Measurements from ENCODE around the gene FASN. TPM values are rescaled to one million over a fixed set of nuclear protein-coding genes. Genes with fewer than 3 reads are reported as not detected.
A peak's percentile ranks its signal among the peaks of the same experiment; 100 is the strongest.

The FASN gene
- total and polyA plus RNA-seq, 8 donors: 22.8 to 268 (median 81.6) TPM

- H3K36me3 ChIP-seq: peaks cover 0 to 6% (median 0%) of the 10 kb centered on the region in 4 donors
- H3K27me3 ChIP-seq: no peaks in the 10 kb centered on the region
- peaks cover 59 to 75% (median 67%) of the 10 kb centered on the region in 4 donors for H3K4me1 ChIP-seq
- 15 to 32% (median 21%) methylated on average over 18 to 24 of the region's 24 CpGs for WGBS, 5 donors
- DNase-seq: peak; percentile 83 to 87
- intact Hi-C loops (cut with DNase I; ENCODE audit: low total_unique reads): no loop called here
- H3K27ac ChIP-seq: peak overlapping the region; percentile 86 to 98 (median 91)
- peak overlapping the region; percentile 19 to 32 (median 22) for H3K4me3 ChIP-seq
- TF ChIP-seq EP300 (IDR thresholded peaks at IDR 0.05) (no peak), POLR2A (IDR thresholded peaks at IDR 0.05) (peak in 2 of 4 donors; percentile 22 to 35), CTCF (IDR thresholded peaks at IDR 0.05) (peak in 5 of 7 experiments; percentile 12 to 63 (median 49)), POLR2AphosphoS5 (IDR thresholded peaks at IDR 0.05) (peak in 2 of 3 donors; percentile 62 to 84)
- no peaks in the 10 kb centered on the region for H3K9me3 ChIP-seq
Observed at GRCh38 chr17:82105882-82106687, 8.0 kb upstream of the FASN start.

DNA sequence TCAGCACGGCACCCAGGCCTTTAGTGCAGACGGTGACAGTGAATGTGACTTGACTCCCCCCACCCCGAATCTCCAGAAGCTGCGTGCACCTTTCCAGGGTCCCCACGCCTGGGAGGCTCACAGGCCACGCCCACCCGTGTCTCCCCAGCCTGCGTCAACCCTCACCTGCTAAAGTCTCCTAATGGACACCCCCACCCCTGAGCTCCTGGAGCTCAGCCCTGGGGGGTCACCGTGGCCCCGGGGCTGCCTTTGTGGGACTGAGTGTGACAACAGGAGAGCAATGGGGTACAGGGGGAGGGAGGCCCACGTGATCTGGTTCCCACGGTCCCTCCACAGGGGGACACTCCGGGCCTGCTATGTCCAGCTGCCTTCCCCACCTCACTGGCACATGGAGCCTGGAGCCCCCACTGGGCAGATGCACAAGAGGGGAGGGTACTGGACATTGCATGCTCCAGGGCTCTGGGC is 7.4 kb upstream of the FASN start:
- Histone ChIP-seq H3K4me3 (peak overlapping the region; percentile 19 to 32 (median 22)), H3K4me1 (peaks cover 62 to 81% (median 72%) of the 10 kb centered on the region in 4 donors), H3K9me3 (no peaks in the 10 kb centered on the region), H3K27me3 (no peaks in the 10 kb centered on the region), H3K27ac (peak overlapping the region; percentile 86 to 98 (median 91)), H3K36me3 (peaks cover 0 to 6% (median 0%) of the 10 kb centered on the region in 4 donors)
- no peak for DNase-seq
- 67 to 77% (median 70%) methylated on average over 10 to 13 of the region's 13 CpGs for WGBS, 5 donors
- intact Hi-C loops (cut with DNase I; ENCODE audit: low total_unique reads): no loop called here
- no peak for TF ChIP-seq POLR2AphosphoS5 (IDR thresholded peaks at IDR 0.05)
- no peak for TF ChIP-seq POLR2A (IDR thresholded peaks at IDR 0.05)
- TF ChIP-seq EP300 (IDR thresholded peaks at IDR 0.05): no peak
- TF ChIP-seq CTCF (IDR thresholded peaks at IDR 0.05): no peak

GRCh38 chr17:82104797-82105416 is 6.9 kb upstream of the FASN start:
- intact Hi-C loops (cut with DNase I; ENCODE audit: low total_unique reads): no loop called here
- Histone ChIP-seq H3K9me3 (no peaks in the 10 kb centered on the region), H3K4me3 (no peak overlapping the region), H3K27ac (peak overlapping the region; percentile 86 to 98 (median 91)), H3K36me3 (peaks cover 0 to 6% (median 0%) of the 10 kb centered on the region in 4 donors), H3K27me3 (no peaks in the 10 kb centered on the region), H3K4me1 (peaks cover 68 to 84% (median 76%) of the 10 kb centered on the region in 4 donors)
- no peak for DNase-seq
- 83 to 97% (median 89%) methylated on average over 6 to 11 of the region's 11 CpGs for WGBS, 5 donors
- no peak for TF ChIP-seq EP300 (IDR thresholded peaks at IDR 0.05)
- TF ChIP-seq POLR2A (IDR thresholded peaks at IDR 0.05): no peak
- TF ChIP-seq CTCF (IDR thresholded peaks at IDR 0.05): no peak
- TF ChIP-seq POLR2AphosphoS5 (IDR thresholded peaks at IDR 0.05): no peak
